Measurements from ENCODE around the gene KLF9.

KLF9 gene

GRCh38 chr9:70352356-70352755 lies 62.1 kb downstream of the KLF9 start:
- DNase-seq = no peak

DNA sequence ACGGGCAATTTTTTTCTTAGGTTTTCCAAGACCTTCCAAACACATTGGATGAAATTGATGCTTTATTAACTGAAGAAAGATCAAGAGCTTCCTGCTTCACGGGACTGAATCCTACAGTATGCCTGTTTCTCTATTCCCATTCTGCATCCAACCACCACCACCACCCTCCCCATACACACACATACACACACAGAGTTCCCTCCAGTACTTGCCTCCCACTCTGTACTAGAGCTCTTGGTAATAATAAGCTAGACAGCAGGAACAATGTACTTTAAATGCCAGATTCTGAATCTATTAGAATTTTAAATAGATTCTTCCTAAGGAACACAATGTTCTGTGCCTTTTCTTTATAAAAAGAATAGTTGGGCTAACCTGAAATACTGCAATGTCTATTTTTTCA lies 67.4 kb downstream of the KLF9 start:
- no peak for DNase-seq

GRCh38 chr9:70340572-70340971 lies 73.9 kb downstream of the KLF9 start:
- DNase-seq = peak; percentile 42
